GM13976 (cell line): ENCODE results near the gene ALOX12B.
"Not testable (repeated sequence)": the region's sequence is repeated elsewhere in the genome, so short reads cannot be mapped to it uniquely, and the experiment has no call there.

Source experiments
- DNase-seq: peaks from one replicate; pipeline ENCODE4 v3.0.0; 2012; ENCODE audit warnings: low spot score
- CTCF ChIP-seq: IDR thresholded peaks from 2 replicates; pipeline ENCODE4 v1.5.1; 2012; ENCODE audit warnings: borderline replicate concordance, mild to moderate bottlenecking; ENCODE audit not compliant: insufficient read depth; ENCODE audit errors: extremely low read depth, missing control alignments, control extremely low read depth
- in situ Hi-C: fragments of 300-500 bp; cut with MboI; formaldehyde crosslinking; loops from one replicate; pipeline ENCODE4 v1.12.0; 2022; ENCODE audit warnings: low sequenced_read_pairs, mixed read lengths, inconsistent platforms; ENCODE audit not compliant: unreplicated experiment

The ALOX12B gene

GRCh38 chr17:8109661-8110455 is 22.3 kb upstream of the ALOX12B start:
- in situ Hi-C loops: no loop called here
- peak; percentile 89 for DNase-seq
- TF ChIP-seq CTCF: peak; percentile 95

DNA sequence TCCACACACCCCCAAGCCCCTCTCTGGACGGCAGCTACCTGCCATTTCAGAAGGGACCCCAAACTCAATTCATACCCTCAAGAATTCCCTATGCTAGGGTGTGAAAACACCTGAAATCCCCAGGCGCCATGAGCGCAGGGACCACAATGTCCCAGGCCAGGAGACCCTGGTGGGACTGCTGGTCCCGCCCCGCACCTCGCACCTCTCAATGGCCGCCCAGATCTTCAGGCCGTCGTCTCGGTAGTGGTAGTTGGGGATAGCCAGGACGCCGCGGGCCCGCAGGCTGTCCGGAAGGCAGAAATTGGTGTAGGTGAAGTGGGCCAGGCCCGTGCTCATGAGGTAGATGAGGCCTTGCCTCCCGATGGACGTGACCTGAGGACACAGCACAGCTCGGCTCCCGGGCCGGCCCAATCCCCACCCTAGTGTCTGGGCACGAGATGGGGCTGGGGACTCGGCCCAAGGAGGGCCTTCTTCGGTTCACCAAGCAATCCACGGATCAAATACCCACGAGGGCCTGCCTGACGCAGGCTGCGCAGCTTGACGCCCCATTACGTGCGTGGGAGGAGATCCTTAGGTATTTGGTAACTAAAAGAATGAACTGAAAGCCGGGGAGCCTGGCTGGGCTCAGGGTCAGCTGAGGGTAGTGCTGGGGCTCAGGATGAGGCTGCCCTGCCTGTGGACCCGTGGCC is 21.6 kb upstream of the ALOX12B start:
- TF ChIP-seq CTCF: no peak
- DNase-seq: no peak
- in situ Hi-C loops: no loop called here

- in situ Hi-C loops: not testable (repeated sequence)
Measured at GRCh38 chr17:8106980-8107379, 19.5 kb upstream of the ALOX12B start.

GRCh38 chr17:8105957-8106398 is 18.5 kb upstream of the ALOX12B start:
- no peak for TF ChIP-seq CTCF
- in situ Hi-C loops: no loop called here
- DNase-seq: no peak

More at GRCh38 chr17:8106980-8107379, 19.5 kb upstream of the ALOX12B start:
- DNase-seq: not testable (repeated sequence)

DNA sequence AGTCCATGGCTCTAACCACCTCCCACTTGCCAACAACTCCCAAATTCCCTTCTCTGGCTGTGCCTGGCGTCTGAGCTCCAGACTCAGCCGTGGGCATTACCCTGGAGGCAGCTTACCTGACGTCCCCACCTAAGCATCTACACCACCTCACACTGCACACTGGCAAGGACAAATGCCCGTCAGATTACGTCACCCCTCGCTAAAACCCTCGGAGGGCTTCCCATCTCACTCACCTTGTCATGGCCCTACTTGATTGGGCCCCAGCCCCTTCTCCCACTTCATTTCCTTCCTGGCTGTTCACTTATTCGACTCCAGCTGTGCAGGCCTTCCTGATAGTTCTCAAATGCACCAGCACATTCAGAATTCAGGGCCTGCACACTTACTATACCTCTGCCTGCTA is 17.4 kb upstream of the ALOX12B start:
- no peak for DNase-seq
- TF ChIP-seq CTCF: no peak
- in situ Hi-C loops: no loop called here

DNA sequence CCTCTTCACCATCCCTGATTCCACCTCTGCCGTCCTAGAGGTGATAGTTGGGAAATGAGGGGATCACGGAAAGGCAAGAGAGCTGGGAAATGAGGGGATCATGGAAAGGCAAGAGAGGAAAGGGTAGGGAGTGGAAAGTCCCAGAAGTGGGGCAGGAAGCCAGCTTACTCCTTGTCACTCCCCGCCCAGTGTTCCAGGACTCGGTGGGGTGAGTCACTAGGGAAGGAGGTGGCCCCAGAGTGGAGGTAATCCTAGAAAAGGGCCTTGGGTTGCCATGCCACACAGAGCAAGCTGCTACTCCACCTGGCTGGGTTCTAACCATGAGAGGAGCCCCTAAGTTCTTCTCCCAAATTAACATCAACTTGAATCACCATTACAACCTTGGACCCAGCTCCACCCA is 16.0 kb upstream of the ALOX12B start:
- no peak for TF ChIP-seq CTCF
- in situ Hi-C loops: no loop called here

DNA sequence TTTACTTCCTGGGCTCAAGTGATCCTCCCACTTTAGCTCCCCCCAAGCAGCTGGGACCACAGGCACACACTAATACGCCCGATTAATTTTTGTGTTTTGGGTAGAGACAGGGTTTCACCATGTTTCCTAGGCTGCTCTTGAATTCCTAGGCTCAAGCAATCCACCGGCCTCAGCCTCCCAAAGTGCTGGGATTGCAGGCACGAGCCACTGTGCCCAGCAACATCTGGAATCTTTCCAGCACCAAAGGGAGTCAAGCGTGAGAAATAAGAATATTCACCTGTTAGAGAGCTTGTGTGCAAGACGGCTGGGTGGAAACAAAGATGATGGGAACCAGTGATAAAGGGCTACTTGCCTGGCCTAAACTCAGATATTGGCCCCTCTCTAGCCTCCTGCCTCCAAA is 14.2 kb upstream of the ALOX12B start:
- TF ChIP-seq CTCF: no peak
- DNase-seq: no peak
- in situ Hi-C loops: no loop called here

More for the DNA sequence above, 16.0 kb upstream of the ALOX12B start:
- no peak for DNase-seq
